IMR-90 (cell line): Measurements from ENCODE around the gene INTS15.

ENCODE experiments used
- BHLHE40 ChIP-seq: fragments of 150-350 bp; IDR thresholded peaks from 2 replicates; pipeline ENCODE4 v1.6.1; 2016; ENCODE audit warnings: mild to moderate bottlenecking, low read depth, low read length
- CEBPB ChIP-seq: IDR thresholded peaks from 2 replicates; pipeline ENCODE4 v1.6.1; 2012; ENCODE audit warnings: low read depth, low read length, improper control_type of control experiment
- ELK1 ChIP-seq: fragments of 150-350 bp; IDR thresholded peaks from 2 replicates; pipeline ENCODE4 v1.6.1; 2016; ENCODE audit warnings: low read depth, mild to moderate bottlenecking, low read length, moderate library complexity, borderline replicate concordance
- FOS ChIP-seq: fragments of 150-350 bp; IDR thresholded peaks from 2 replicates; pipeline ENCODE4 v1.6.1; 2016; ENCODE audit warnings: low read depth, low read length
- MAFK ChIP-seq: IDR thresholded peaks from 2 replicates; pipeline ENCODE4 v1.6.1; 2012; ENCODE audit warnings: low read depth, low read length, improper control_type of control experiment
- MAZ ChIP-seq: IDR thresholded peaks from 2 replicates; pipeline ENCODE4 v1.6.1; 2012; ENCODE audit warnings: low read depth, mild to moderate bottlenecking, low read length, improper control_type of control experiment, moderate library complexity, borderline replicate concordance
- NFE2L2 ChIP-seq: fragments of 150-350 bp; IDR thresholded peaks from 2 replicates; pipeline ENCODE4 v1.6.1; 2016; ENCODE audit warnings: low read depth, mild to moderate bottlenecking, low read length
- POLR2A ChIP-seq: IDR thresholded peaks from 2 replicates; pipeline ENCODE4 v1.6.1; 2012; ENCODE audit warnings: mild to moderate bottlenecking, low read depth, low read length
- RAD21 ChIP-seq: IDR thresholded peaks from 2 replicates; pipeline ENCODE4 v1.6.1; 2012; ENCODE audit warnings: low read length, improper control_type of control experiment
- RCOR1 ChIP-seq: IDR thresholded peaks from 2 replicates; pipeline ENCODE4 v1.6.1; 2012; ENCODE audit warnings: mild to moderate bottlenecking, low read length, improper control_type of control experiment; ENCODE audit not compliant: insufficient replicate concordance
- SMC3 ChIP-seq: fragments of 150-350 bp; IDR thresholded peaks from 2 replicates; pipeline ENCODE4 v1.6.1; 2016; ENCODE audit warnings: low read depth, mild to moderate bottlenecking, antibody characterized with exemption, low read length, moderate library complexity
- TF ChIP-seq, protein P1 (sequence below): conservative IDR thresholded peaks from 2 replicates; pipeline ENCODE4 v1.5.1; 2012; ENCODE audit warnings: mild to moderate bottlenecking, low read depth, low read length, improper control_type of control experiment
- TF ChIP-seq, protein P2 (sequence below): fragments of 150-350 bp; IDR thresholded peaks from 2 replicates; pipeline ENCODE4 v1.6.1; 2017; ENCODE audit warnings: mild to moderate bottlenecking, antibody characterized with exemption, low read length, low read depth

DNA sequence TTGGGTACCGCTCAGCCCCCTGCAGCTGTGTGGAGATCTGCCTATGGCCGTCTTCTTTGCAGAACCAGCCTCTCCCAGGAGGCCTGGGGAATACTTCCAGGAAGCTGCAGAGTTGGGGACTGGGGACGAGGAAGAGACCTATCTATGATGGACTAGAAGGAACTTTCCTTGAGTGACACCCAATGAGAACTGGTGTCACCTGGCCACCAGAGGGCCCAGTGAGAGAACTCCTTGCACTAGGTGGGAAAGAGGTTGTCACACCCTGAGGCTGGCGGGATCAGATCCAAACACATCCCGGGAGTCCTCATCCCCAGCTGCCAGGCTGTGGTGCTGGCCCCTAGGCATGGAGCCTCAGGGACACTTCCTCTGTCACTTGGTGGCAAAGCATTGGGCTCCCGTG, 33.6 kb upstream of the INTS15 start:
- TF ChIP-seq POLR2A (no peak), FOS (no peak), SMC3 (no peak), ELK1 (no peak), CEBPB (no peak), MAFK (no peak), BHLHE40 (no peak), RCOR1 (no peak), NFE2L2 (no peak), MAZ (no peak), RAD21 (no peak)
- TF ChIP-seq, protein P1, sequence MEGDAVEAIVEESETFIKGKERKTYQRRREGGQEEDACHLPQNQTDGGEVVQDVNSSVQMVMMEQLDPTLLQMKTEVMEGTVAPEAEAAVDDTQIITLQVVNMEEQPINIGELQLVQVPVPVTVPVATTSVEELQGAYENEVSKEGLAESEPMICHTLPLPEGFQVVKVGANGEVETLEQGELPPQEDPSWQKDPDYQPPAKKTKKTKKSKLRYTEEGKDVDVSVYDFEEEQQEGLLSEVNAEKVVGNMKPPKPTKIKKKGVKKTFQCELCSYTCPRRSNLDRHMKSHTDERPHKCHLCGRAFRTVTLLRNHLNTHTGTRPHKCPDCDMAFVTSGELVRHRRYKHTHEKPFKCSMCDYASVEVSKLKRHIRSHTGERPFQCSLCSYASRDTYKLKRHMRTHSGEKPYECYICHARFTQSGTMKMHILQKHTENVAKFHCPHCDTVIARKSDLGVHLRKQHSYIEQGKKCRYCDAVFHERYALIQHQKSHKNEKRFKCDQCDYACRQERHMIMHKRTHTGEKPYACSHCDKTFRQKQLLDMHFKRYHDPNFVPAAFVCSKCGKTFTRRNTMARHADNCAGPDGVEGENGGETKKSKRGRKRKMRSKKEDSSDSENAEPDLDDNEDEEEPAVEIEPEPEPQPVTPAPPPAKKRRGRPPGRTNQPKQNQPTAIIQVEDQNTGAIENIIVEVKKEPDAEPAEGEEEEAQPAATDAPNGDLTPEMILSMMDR, result no peak
- TF ChIP-seq, protein P2, sequence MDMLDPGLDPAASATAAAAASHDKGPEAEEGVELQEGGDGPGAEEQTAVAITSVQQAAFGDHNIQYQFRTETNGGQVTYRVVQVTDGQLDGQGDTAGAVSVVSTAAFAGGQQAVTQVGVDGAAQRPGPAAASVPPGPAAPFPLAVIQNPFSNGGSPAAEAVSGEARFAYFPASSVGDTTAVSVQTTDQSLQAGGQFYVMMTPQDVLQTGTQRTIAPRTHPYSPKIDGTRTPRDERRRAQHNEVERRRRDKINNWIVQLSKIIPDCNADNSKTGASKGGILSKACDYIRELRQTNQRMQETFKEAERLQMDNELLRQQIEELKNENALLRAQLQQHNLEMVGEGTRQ, result no peak
